ENCODE data around the gene MCRIP1.

GRCh38 chr17:81806461-81807209 is 26.5 kb downstream of the MCRIP1 start:
- TF ChIP-seq POLR2A (IDR thresholded peaks at IDR 0.05; ENCODE audit: low read length): no peak
- no peak for TF ChIP-seq GATA1 (IDR thresholded peaks at IDR 0.05; ENCODE audit: low read depth, low read length)
